ENCODE data around the gene PRDM16. TPM values are rescaled to one million over a fixed set of nuclear protein-coding genes. Genes with fewer than 3 reads are reported as not detected.

The PRDM16 gene
- polyA plus RNA-seq, 1 experiment, result 0.06 TPM

GRCh38 chr1:3340548-3341235 lies 271.7 kb downstream of the PRDM16 start:
- CTCF ChIA-PET, result no interaction called here
- no peak overlapping the region for H3K4me3 ChIP-seq (ENCODE audit: low read depth, low read length)
- H3K9me3 ChIP-seq (ENCODE audit: control insufficient read depth, insufficient read depth, low read length), result peaks cover 66% of the 10 kb centered on the region
- POLR2A ChIA-PET, result no interaction called here
- no peak for DNase-seq (ENCODE audit: low read depth, low spot score)
- no peaks in the 10 kb centered on the region for H3K27me3 ChIP-seq (ENCODE audit: control insufficient read depth, insufficient read depth, low read length)
- no peak for TF ChIP-seq CTCF (IDR thresholded peaks at IDR 0.05; ENCODE audit: low read depth, low read length)
- H3K27ac ChIP-seq (ENCODE audit: low read depth, low read length), result no peak overlapping the region

- ChIA-PET POLR2A (no interaction called here), CTCF (no interaction called here)
- peaks cover 61% of the 10 kb centered on the region for H3K9me3 ChIP-seq (ENCODE audit: control insufficient read depth, insufficient read depth, low read length)
- DNase-seq (ENCODE audit: low read depth, low spot score), result no peak
- H3K27me3 ChIP-seq (ENCODE audit: control insufficient read depth, insufficient read depth, low read length), result no peaks in the 10 kb centered on the region
- TF ChIP-seq CTCF (IDR thresholded peaks at IDR 0.05; ENCODE audit: low read depth, low read length), result no peak
- no peak overlapping the region for H3K4me3 ChIP-seq (ENCODE audit: low read depth, low read length)
- no peak overlapping the region for H3K27ac ChIP-seq (ENCODE audit: low read depth, low read length)
Observed at GRCh38 chr1:3341236-3341994, 272.4 kb downstream of the PRDM16 start.

GRCh38 chr1:3342960-3343359 lies 274.0 kb downstream of the PRDM16 start:
- CTCF ChIA-PET, result no interaction called here
- TF ChIP-seq CTCF (IDR thresholded peaks at IDR 0.05; ENCODE audit: low read depth, low read length), result no peak

GRCh38 chr1:3344395-3344794 lies 275.4 kb downstream of the PRDM16 start:
- ChIA-PET CTCF (no interaction called here), POLR2A (no interaction called here)
- no peak for TF ChIP-seq CTCF (IDR thresholded peaks at IDR 0.05; ENCODE audit: low read depth, low read length)

More at GRCh38 chr1:3342960-3343359, 274.0 kb downstream of the PRDM16 start:
- no peak overlapping the region for H3K27ac ChIP-seq (ENCODE audit: low read depth, low read length)
- H3K27me3 ChIP-seq (ENCODE audit: control insufficient read depth, insufficient read depth, low read length), result no peaks in the 10 kb centered on the region
- H3K9me3 ChIP-seq (ENCODE audit: control insufficient read depth, insufficient read depth, low read length), result peaks cover 51% of the 10 kb centered on the region
- no peak for DNase-seq (ENCODE audit: low read depth, low spot score)
- POLR2A ChIA-PET, result no interaction called here
- no peak overlapping the region for H3K4me3 ChIP-seq (ENCODE audit: low read depth, low read length)

GRCh38 chr1:3345792-3346191 lies 276.8 kb downstream of the PRDM16 start:
- Histone ChIP-seq H3K9me3 (ENCODE audit: control insufficient read depth, insufficient read depth, low read length) (peaks cover 27% of the 10 kb centered on the region), H3K27ac (ENCODE audit: low read depth, low read length) (no peak overlapping the region), H3K27me3 (ENCODE audit: control insufficient read depth, insufficient read depth, low read length) (no peaks in the 10 kb centered on the region), H3K4me3 (ENCODE audit: low read depth, low read length) (no peak overlapping the region)
- no peak for TF ChIP-seq CTCF (IDR thresholded peaks at IDR 0.05; ENCODE audit: low read depth, low read length)
- ChIA-PET POLR2A (no interaction called here), CTCF (no interaction called here)
- no peak for DNase-seq (ENCODE audit: low read depth, low spot score)

More at GRCh38 chr1:3344395-3344794, 275.4 kb downstream of the PRDM16 start:
- H3K27ac ChIP-seq (ENCODE audit: low read depth, low read length), result no peak overlapping the region
- no peak for DNase-seq (ENCODE audit: low read depth, low spot score)
- no peaks in the 10 kb centered on the region for H3K27me3 ChIP-seq (ENCODE audit: control insufficient read depth, insufficient read depth, low read length)
- H3K4me3 ChIP-seq (ENCODE audit: low read depth, low read length), result no peak overlapping the region
- peaks cover 37% of the 10 kb centered on the region for H3K9me3 ChIP-seq (ENCODE audit: control insufficient read depth, insufficient read depth, low read length)

All from AG04450 (cell line).